Stimulated activated CD4-positive, alpha-beta T cell treated with anti-CD3 and anti-CD28 coated beads, Interleukin-2, amount 100 ng/mL, for 24 hours (primary cell): Measurements from ENCODE around the gene SOX13.
A peak's percentile ranks its signal among the peaks of the same experiment; 100 is the strongest.

ENCODE experiments used
- DNase-seq, 2 donors: peaks; one replicate each; pipeline ENCODE4 v3.0.0-alpha.2; 2020

Gene SOX13

GRCh38 chr1:204132718-204133117, 59.8 kb downstream of the SOX13 start:
- no peak for DNase-seq

DNA sequence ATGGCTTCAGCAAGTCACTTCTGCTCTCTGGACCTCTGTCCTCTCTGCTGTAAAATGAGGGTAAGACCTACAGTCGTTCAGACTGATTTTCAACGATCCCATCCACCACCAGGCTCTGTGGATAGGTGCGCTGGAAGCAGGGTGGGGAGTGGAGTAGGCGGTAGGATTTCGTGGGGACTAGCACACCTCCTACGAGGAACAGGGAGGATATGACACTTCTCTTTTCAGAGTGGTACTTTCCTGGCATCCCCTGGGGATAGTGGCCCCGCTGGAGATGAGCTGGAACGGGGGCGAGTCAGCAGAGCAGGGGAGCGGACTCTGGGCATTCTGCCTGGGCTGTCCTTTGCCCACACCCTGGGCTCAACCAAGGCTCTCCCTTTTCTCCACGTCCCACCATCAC, 61.2 kb downstream of the SOX13 start:
- DNase-seq, result no peak

- no peak for DNase-seq
Observed at GRCh38 chr1:204136814-204137213, 63.9 kb downstream of the SOX13 start.

DNA sequence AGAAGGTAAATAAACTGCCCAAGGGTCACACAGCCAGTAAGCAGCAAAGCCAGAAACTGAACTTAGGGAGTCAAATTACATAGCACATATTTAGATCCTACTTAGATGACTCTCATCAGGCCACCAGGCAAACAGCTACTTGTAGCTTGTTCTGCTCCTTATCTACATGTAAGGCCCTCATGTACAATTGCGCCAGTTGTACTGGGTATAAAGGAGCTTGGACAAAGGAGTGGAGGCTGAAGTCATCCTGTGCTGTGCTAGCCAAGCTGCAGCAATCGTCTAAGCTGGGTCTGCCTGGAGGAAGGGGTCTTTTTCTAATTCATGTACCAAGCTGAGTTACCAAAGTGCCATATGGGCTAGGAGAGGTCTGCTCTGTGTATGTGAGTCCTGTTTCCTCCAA, 66.2 kb downstream of the SOX13 start:
- DNase-seq, result no peak

DNA sequence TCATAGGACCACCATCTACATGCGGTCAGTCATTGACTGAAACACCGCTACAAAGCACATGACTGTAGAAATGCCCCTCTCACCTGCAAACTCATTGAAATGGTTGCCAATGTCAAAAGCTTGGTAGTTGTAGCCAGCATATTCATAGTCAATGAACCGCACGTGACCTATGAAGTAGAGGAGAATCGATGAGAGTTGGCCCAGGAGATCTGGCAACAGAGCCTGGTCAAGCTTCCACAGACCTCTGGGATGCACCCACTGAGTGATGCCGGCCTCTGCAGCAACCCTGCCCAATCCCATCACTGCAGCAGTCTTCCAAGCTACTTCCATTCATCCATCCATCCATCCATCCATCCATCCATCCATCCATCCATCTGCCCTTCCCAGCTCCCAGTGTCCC, 67.0 kb downstream of the SOX13 start:
- DNase-seq, result no peak

DNA sequence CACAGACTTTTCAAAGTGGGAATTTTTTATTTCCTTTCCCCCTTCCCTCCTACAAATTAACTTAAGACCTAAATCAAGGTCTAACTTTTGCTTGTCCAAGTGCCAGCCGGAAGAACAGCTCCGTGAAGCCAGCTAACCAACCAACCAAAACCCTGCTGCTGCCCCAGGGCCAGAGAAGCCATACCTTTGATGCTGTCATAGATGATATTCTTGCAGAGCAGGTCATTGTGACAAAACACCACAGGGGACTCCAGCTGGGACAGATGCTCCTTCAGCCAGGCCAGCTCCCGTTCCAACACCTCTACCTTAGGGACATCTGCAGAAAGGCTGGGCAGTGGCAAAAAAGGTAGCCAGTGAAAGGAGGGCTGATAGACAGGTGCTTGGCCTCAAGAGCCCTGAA, 68.2 kb downstream of the SOX13 start:
- DNase-seq, result no peak

DNA sequence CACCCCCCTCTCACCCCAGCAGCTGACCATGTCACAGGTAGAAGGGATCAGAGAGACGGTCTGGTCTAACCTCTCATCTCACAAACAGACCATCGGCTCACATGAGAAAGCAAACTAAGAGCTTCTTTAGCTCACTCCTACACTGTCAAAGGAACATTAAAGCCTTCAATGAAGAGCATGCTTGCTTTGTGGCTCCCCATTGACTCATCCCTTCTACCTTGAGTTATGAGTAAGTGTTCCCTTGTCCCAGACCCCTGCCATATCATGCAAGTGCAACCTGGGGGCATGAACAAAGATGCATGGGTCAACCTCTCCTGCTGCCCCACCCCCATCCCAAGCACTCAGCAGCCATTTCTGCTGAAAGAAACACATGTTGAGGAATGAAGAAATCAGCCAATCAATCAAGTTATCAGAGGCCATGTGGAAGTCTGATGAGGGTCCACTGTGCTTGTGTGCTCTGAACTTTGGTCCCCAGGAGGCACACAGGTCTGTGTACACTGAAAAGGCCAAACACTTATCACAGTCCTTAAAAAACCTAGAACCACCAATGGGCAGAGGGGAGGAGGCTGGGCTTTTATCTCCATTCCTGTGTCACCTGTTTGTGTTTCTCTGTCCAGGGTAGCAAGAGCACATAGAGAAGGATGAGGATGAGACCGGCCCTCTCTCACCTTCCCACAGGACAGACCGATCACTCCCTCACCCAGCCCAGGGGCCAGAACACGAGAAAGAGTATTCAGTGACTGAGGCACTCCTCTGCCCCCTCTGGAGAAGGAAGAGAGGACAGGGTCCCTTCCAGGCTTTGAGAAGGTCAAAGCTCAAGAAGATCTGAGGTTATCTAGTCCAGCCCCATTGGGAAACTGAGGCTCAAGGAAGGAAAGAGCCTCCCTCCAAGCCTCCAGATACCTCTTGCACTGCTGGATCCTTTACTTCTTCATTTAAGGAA, 69.4 kb downstream of the SOX13 start:
- no peak for DNase-seq

DNA sequence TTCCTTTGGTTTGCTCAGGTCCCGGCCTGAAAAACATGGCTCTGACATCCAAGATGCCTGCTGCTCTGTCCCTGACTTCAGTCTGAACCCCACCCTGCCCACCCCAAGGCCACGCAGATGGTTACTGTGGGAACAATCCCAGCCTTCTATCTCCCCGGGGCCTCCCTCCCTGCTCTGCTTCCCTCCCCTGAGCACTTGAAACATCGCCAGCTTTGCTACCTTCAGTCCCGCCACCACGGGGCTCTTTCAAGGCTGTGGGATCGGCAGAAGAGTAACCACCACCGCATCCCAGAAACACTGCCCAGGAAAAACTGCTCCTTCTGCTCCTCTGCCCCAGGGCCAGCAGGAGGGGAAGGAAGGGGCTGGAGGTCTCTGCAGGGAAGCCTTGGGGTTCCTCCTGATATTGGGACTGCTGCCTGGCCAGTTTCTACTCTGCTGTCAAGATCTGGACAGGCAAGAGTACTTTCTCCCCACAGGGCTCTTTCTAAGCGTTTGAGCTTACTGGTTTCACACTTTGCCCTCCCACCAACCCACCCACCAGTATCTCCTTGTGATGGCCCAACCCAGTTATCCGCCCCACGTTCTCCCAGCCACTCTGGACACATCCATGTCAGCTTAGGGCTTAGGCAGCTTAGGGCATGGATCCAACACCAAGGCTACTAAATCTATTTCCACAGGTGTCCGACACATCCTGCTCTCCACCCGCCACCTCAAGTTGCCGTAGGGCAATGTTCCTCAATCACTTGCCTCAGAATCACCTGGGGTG, 70.5 kb downstream of the SOX13 start:
- DNase-seq, result no peak

GRCh38 chr1:204145033-204145504, 72.2 kb downstream of the SOX13 start:
- no peak for DNase-seq

GRCh38 chr1:204146309-204146708, 73.4 kb downstream of the SOX13 start:
- DNase-seq, result no peak

GRCh38 chr1:204146965-204147364, 74.0 kb downstream of the SOX13 start:
- no peak for DNase-seq

GRCh38 chr1:204147406-204148383, 74.8 kb downstream of the SOX13 start:
- DNase-seq, result no peak

DNA sequence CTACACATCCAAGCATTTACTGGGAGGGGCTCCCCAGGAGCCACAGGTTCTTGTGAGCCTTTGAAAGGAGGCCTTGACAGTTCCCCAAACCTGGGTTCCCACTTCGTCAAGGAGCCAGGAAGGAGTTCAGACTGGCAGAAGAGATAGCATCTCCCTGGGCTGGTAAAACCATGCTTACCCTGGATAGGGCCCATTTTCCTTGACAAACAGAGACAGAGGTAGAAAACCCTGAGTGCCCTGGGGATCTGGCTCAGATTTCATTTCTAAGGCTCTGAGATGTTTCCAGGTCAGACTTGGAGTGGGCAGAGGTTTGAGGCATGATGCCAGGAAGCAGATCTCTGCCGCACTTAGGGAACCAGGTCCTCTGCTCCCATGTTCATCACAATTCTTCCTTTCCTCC, 76.2 kb downstream of the SOX13 start:
- DNase-seq, result no peak

DNA sequence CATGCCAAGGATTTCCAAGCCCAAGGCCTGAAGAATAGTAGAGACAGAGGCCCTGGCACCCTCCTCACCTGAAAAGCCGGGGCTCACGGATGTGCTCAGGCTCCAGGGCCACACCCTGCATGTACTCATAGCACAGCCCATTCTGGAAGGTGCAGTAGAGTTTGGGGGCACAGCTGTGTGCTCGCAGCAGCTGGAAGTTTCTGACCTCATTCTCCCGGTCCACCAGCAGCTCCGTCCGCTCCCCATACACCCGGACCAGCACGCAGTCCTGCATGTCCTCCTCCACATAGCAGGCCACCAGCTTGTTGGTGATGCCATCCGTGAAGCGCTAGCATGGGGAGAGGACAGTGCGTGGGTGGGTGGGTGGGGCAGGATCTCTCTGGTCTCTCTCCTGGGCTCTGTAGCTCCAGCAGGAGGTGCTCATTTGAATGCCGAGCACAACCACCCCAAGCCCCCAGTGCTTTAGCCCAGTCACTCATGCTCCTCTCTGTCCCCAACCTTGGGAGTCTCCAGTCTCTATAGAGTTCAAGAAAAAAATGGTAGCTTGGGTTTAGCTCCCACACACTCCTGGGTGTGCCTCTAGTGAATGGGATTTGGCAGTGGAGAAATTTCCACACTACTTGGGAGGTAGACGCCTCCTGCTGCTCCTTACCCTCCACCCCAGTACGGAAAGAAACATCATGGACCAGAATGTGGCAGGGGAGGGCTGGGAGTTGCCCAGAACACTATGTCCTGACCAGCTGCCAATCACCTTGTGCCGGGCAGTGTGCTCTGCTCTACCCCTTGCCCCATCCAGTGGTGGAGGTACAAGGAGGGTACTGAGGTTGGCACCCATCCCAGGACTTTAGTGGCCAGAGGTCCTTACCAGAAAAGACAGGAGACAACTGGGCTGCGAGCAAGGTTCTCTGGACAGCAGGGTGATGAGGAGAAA, 77.0 kb downstream of the SOX13 start:
- DNase-seq, result no peak

- no peak for DNase-seq
Observed at GRCh38 chr1:204150702-204151551, 78.0 kb downstream of the SOX13 start.

DNA sequence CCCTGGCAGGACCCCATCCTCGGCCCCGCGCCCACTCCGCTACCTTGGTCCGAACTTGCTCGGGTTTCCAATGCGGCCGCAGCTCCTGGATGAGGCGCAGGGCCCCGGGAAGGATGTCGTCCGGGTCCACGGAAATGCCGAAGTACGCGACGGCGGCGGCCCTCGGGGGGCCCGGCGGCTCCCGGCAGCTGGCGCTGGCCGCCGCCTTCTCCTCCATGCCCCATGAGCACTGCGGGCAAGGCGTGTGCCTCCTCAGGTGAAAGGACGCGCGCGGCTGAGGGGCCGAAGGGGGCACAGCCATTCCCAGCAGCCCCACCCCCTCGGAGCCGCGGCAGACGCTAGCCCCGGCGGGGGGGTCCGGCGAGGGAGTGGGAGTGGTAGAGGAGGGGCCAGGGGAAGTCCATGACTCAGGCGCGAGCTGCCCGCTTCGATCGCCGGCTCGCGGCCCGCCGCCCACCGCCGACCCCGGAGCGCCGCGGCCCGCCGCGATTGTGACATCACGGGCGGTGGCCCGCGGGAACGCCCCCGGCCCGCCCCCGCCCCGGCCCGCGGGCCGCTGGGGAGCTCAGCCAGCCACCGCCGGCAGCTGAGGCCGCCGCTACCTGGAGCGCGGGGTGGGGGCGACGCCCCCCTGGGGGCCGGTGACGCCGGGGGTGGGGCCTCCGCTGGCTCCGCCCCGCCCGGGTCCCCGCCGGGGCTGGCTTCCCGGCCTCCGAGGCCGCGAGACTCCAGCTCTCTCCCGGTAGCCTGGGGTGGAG, 78.8 kb downstream of the SOX13 start, which contains the start of gene ETNK2:
ETNK2 (minus strand) TSS at position 493 of the 758 bp plus-strand sequence; CDS start at position 301, 192 bp downstream.
- peak; percentile 48 to 52 for DNase-seq

- no peak for DNase-seq
Observed at GRCh38 chr1:204152310-204153044, 79.6 kb downstream of the SOX13 start.

GRCh38 chr1:204153667-204154066, 80.8 kb downstream of the SOX13 start:
- no peak for DNase-seq
